ENCODE data around the gene ZNF763. TPM values are rescaled to one million over a fixed set of nuclear protein-coding genes. Genes with fewer than 3 reads are reported as not detected.
"Not testable (repeated sequence)": the region's sequence is repeated elsewhere in the genome, so short reads cannot be mapped to it uniquely, and the experiment has no call there.

Gene ZNF763
- polyA plus RNA-seq, 2 donors = 1.1 to 2.7 TPM

GRCh38 chr19:11987405-11988281 is 22.8 kb downstream of the ZNF763 start:
- H3K9me3 ChIP-seq (ENCODE audit: control insufficient read depth in 2 of 2, insufficient read depth in 1 of 2, low read depth in 1 of 2, low read length in 1 of 2) = peaks cover 0 to 1% of the 10 kb centered on the region in 2 donors
- peak overlapping the region; percentile 79 to 91 for H3K27ac ChIP-seq (ENCODE audit: low read depth in 2 of 2, low read length in 1 of 2)
- H3K4me3 ChIP-seq (ENCODE audit: low read depth in 1 of 2, low read length in 2 of 2) = peak overlapping the region; percentile 77 to 93
- no peaks in the 10 kb centered on the region for H3K36me3 ChIP-seq (ENCODE audit: control insufficient read depth in 2 of 2, insufficient read depth in 2 of 2, low read length in 1 of 2)
- 0 to 1% methylated on average over 54 of the region's 54 CpGs for WGBS, 2 donors
- H3K27me3 ChIP-seq (ENCODE audit: control insufficient read depth in 1 of 2, insufficient read depth in 2 of 2, low read length in 2 of 2) = no peaks in the 10 kb centered on the region
- no peaks in the 10 kb centered on the region for H3K4me1 ChIP-seq (ENCODE audit: control insufficient read depth in 2 of 2, insufficient read depth in 2 of 2, low read length in 1 of 2)

- no peaks in the 10 kb centered on the region for H3K36me3 ChIP-seq (ENCODE audit: control insufficient read depth in 2 of 2, insufficient read depth in 2 of 2, low read length in 1 of 2)
- peak overlapping the region in 1 of 2 donors; percentile 93 for H3K4me3 ChIP-seq (ENCODE audit: low read depth in 1 of 2, low read length in 2 of 2)
- no peaks in the 10 kb centered on the region for H3K4me1 ChIP-seq (ENCODE audit: control insufficient read depth in 2 of 2, insufficient read depth in 2 of 2, low read length in 1 of 2)
- no peak overlapping the region for H3K27ac ChIP-seq (ENCODE audit: low read depth in 2 of 2, low read length in 1 of 2)
- no peaks in the 10 kb centered on the region for H3K27me3 ChIP-seq (ENCODE audit: control insufficient read depth in 1 of 2, insufficient read depth in 2 of 2, low read length in 2 of 2)
- WGBS, 2 donors = 66 to 72% methylated on average over 9 of the region's 9 CpGs
- no peaks in the 10 kb centered on the region for H3K9me3 ChIP-seq (ENCODE audit: control insufficient read depth in 2 of 2, insufficient read depth in 1 of 2, low read depth in 1 of 2, low read length in 1 of 2)
These were observed 24.2 kb downstream of the ZNF763 start for GRCh38 chr19:11989112-11989456.

GRCh38 chr19:11991921-11992320 is 27.1 kb downstream of the ZNF763 start:
- not testable (repeated sequence) for H3K4me3 ChIP-seq (ENCODE audit: low read depth in 1 of 2, low read length in 2 of 2); H3K27ac ChIP-seq (ENCODE audit: low read depth in 2 of 2, low read length in 1 of 2); H3K36me3 ChIP-seq (ENCODE audit: control insufficient read depth in 2 of 2, insufficient read depth in 2 of 2, low read length in 1 of 2); H3K27me3 ChIP-seq (ENCODE audit: control insufficient read depth in 1 of 2, insufficient read depth in 2 of 2, low read length in 2 of 2); H3K9me3 ChIP-seq (ENCODE audit: control insufficient read depth in 2 of 2, insufficient read depth in 1 of 2, low read depth in 1 of 2, low read length in 1 of 2); H3K4me1 ChIP-seq (ENCODE audit: control insufficient read depth in 2 of 2, insufficient read depth in 2 of 2, low read length in 1 of 2)
- 70 to 80% methylated on average over 4 of the region's 4 CpGs for WGBS, 2 donors

DNA sequence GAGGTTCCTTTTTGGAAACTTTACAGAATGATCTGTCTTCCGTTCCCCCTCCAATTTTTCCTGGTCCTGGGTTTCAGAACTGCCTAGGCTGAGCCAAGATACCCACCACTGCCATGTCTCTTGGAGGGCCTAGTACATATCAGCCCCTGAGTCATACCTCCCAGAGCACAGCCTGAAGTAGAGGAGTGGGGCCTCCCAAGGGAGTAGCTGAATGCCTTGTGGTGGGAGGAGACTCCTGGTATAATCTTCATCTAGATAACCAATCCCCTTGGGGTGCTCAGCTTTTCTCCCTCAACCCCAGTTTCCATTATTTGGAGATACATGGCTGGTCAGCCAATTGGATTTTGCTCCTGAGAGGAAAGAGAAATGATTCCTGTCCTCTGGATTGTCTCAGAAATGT is 30.3 kb downstream of the ZNF763 start:
- H3K36me3 ChIP-seq (ENCODE audit: control insufficient read depth in 2 of 2, insufficient read depth in 2 of 2, low read length in 1 of 2) = peaks cover 0 to 2% of the 10 kb centered on the region in 2 donors
- no peak overlapping the region for H3K27ac ChIP-seq (ENCODE audit: low read depth in 2 of 2, low read length in 1 of 2)
- 82% methylated on average over 1 of the region's 1 CpG for WGBS, 2 donors
- H3K4me1 ChIP-seq (ENCODE audit: control insufficient read depth in 2 of 2, insufficient read depth in 2 of 2, low read length in 1 of 2) = no peaks in the 10 kb centered on the region
- H3K9me3 ChIP-seq (ENCODE audit: control insufficient read depth in 2 of 2, insufficient read depth in 1 of 2, low read depth in 1 of 2, low read length in 1 of 2) = peaks cover 0 to 3% of the 10 kb centered on the region in 2 donors
- no peaks in the 10 kb centered on the region for H3K27me3 ChIP-seq (ENCODE audit: control insufficient read depth in 1 of 2, insufficient read depth in 2 of 2, low read length in 2 of 2)
- H3K4me3 ChIP-seq (ENCODE audit: low read depth in 1 of 2, low read length in 2 of 2) = no peak overlapping the region

DNA sequence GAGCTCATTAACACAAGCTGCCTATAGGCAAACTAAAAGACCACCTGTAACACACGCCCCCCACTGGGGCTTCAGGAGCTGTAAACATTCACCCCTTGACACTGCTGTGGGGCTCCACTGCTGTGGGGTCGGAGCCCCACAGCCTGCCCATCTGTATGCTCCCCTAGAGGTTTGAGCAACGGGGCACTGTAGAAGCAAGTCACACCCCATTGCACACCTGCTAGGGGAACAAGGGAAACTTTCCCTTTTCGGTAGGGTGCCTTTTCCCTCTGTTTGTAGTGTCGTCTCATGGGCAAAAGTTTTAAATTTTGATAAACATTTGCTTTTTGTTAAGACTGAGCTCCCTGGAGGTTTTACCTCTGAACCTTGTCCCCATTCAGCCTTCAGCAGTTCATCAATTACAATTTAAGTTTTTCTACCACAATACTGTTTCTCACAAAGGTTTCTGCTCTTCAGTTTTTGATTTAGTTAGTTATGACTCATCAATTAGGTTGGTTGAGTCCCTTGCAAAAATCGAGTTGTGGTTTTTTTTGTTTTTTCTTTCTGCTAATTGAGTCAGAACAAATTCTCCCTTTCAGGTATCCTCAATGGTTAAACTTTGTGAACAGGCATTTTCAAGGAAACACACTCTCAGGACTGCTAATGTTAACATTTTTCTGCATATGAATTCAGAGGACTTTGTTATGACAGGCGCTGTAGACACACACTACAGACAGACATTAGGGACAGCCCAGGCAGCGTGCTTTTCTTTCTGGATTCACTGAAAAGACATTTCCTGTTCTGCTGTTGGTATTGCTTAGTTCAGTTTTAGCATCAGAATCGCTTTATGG is 35.5 kb downstream of the ZNF763 start:
- Histone ChIP-seq H3K9me3 (ENCODE audit: control insufficient read depth in 2 of 2, insufficient read depth in 1 of 2, low read depth in 1 of 2, low read length in 1 of 2) (peaks cover 0 to 3% of the 10 kb centered on the region in 2 donors), H3K27me3 (ENCODE audit: control insufficient read depth in 1 of 2, insufficient read depth in 2 of 2, low read length in 2 of 2) (no peaks in the 10 kb centered on the region), H3K36me3 (ENCODE audit: control insufficient read depth in 2 of 2, insufficient read depth in 2 of 2, low read length in 1 of 2) (peaks cover 0 to 8% of the 10 kb centered on the region in 2 donors), H3K4me3 (ENCODE audit: low read depth in 1 of 2, low read length in 2 of 2) (no peak overlapping the region), H3K27ac (ENCODE audit: low read depth in 2 of 2, low read length in 1 of 2) (no peak overlapping the region), H3K4me1 (ENCODE audit: control insufficient read depth in 2 of 2, insufficient read depth in 2 of 2, low read length in 1 of 2) (no peaks in the 10 kb centered on the region)
- WGBS, 2 donors = 72 to 79% methylated on average over 9 of the region's 9 CpGs

DNA sequence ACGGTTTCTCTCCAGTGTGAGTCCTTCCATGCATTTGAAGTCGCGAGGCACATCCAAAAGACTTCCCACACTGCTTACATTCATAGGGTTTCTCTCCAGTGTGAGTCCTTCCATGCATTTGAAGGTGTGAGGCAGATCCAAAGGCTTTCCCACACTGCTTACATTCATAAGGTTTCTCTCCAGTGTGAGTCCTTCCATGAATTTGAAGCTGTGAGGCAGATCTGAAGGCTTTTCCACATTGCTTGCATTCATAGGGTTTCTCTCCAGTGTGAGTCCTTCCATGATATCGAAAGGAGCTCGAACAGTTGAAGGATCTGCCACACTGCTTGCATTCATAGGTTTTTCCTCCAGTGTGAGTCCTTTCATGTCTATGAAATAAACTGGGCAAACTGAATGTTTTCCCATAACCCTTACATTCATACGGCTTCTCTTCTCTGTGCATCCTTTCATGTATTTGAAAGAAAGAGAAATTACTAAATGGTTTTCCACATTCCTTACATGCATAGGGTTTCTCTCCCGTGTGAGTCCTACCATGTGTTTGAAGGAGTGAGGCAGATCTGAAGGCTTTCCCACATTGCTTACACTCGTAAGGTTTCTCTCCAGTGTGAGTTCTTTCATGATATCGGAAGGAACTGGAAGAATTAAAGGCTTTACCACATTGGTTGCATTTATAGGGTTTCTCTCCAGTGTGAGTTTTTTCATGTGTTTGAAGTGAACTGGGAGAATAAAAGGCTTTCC is 50.3 kb downstream of the ZNF763 start:
- no peaks in the 10 kb centered on the region for H3K27me3 ChIP-seq (ENCODE audit: control insufficient read depth in 1 of 2, insufficient read depth in 2 of 2, low read length in 2 of 2)
- WGBS, 2 donors = 97% methylated on average over 9 of the region's 9 CpGs
- no peak overlapping the region for H3K4me3 ChIP-seq (ENCODE audit: low read depth in 1 of 2, low read length in 2 of 2)
- H3K4me1 ChIP-seq (ENCODE audit: control insufficient read depth in 2 of 2, insufficient read depth in 2 of 2, low read length in 1 of 2) = no peaks in the 10 kb centered on the region
- H3K36me3 ChIP-seq (ENCODE audit: control insufficient read depth in 2 of 2, insufficient read depth in 2 of 2, low read length in 1 of 2) = peaks cover 18 to 19% of the 10 kb centered on the region in 2 donors
- H3K27ac ChIP-seq (ENCODE audit: low read depth in 2 of 2, low read length in 1 of 2) = no peak overlapping the region
- peaks cover 14 to 32% of the 10 kb centered on the region in 2 donors for H3K9me3 ChIP-seq (ENCODE audit: control insufficient read depth in 2 of 2, insufficient read depth in 1 of 2, low read depth in 1 of 2, low read length in 1 of 2)

GRCh38 chr19:12015753-12016116 is 50.9 kb downstream of the ZNF763 start:
- Histone ChIP-seq H3K4me1 (ENCODE audit: control insufficient read depth in 2 of 2, insufficient read depth in 2 of 2, low read length in 1 of 2) (no peaks in the 10 kb centered on the region), H3K27ac (ENCODE audit: low read depth in 2 of 2, low read length in 1 of 2) (no peak overlapping the region), H3K9me3 (ENCODE audit: control insufficient read depth in 2 of 2, insufficient read depth in 1 of 2, low read depth in 1 of 2, low read length in 1 of 2) (peaks cover 16 to 35% of the 10 kb centered on the region in 2 donors), H3K4me3 (ENCODE audit: low read depth in 1 of 2, low read length in 2 of 2) (no peak overlapping the region), H3K27me3 (ENCODE audit: control insufficient read depth in 1 of 2, insufficient read depth in 2 of 2, low read length in 2 of 2) (no peaks in the 10 kb centered on the region), H3K36me3 (ENCODE audit: control insufficient read depth in 2 of 2, insufficient read depth in 2 of 2, low read length in 1 of 2) (peaks cover 18 to 19% of the 10 kb centered on the region in 2 donors)
- 78 to 88% methylated on average over 2 of the region's 2 CpGs for WGBS, 2 donors

Other genes starting within 250 kb of the ZNF763 start
- gene ZNF823, start 226.1 kb upstream of the ZNF763 start, polyA plus RNA-seq = 1 to 10 TPM; 6.6 to 9.5 TPM
- gene ZNF441, start 198.0 kb upstream of the ZNF763 start, polyA plus RNA-seq = 1 to 10 TPM; 1.6 to 2.2 TPM
- under 1 TPM; 0.19 to 0.53 TPM for gene ZNF491, start 166.5 kb upstream of the ZNF763 start, polyA plus RNA-seq
- gene ZNF440, start 150.8 kb upstream of the ZNF763 start, polyA plus RNA-seq = 10 to 100 TPM in 1 of 2 donors, 1 to 10 TPM in 1; 5.1 to 16.1 TPM
- 1 to 10 TPM; 1.4 to 7.2 TPM for gene ZNF439, start 116.3 kb upstream of the ZNF763 start, polyA plus RNA-seq
- gene ZNF69, start 77.3 kb upstream of the ZNF763 start, polyA plus RNA-seq = 1 to 10 TPM in 1 of 2 donors, under 1 TPM in 1; 0.36 to 1.2 TPM
- 10 to 100 TPM in 1 of 2 donors, 1 to 10 TPM in 1; 6.4 to 16.9 TPM for gene ZNF700, start 39.9 kb upstream of the ZNF763 start, polyA plus RNA-seq
- 1 to 10 TPM; 5.0 to 7.3 TPM for gene ZNF433, start 70.6 kb downstream of the ZNF763 start, polyA plus RNA-seq
- under 1 TPM; 0.18 to 0.24 TPM for gene ZNF878, start 87.9 kb downstream of the ZNF763 start, polyA plus RNA-seq
- 1 to 10 TPM; 2.0 to 3.2 TPM for gene ZNF844, start 99.7 kb downstream of the ZNF763 start, polyA plus RNA-seq
- 1 to 10 TPM; 1.8 to 3.6 TPM for gene ZNF20, start 175.3 kb downstream of the ZNF763 start, polyA plus RNA-seq
- under 1 TPM; 0.47 to 0.75 TPM for gene ZNF625, start 191.7 kb downstream of the ZNF763 start, polyA plus RNA-seq
- 1 to 10 TPM; 1.7 to 1.8 TPM for gene ZNF136, start 198.1 kb downstream of the ZNF763 start, polyA plus RNA-seq